Myocyte (in vitro differentiated cells): ENCODE data around the gene HEMGN. TPM values are rescaled to one million over a fixed set of nuclear protein-coding genes. Genes with fewer than 3 reads are reported as not detected.
"Not testable (repeated sequence)": the region's sequence is repeated elsewhere in the genome, so short reads cannot be mapped to it uniquely, and the experiment has no call there.

Experiments
- DNase-seq: peaks from one replicate; pipeline ENCODE4 v3.0.0-alpha.2; 2012; ENCODE audit warnings: low read depth
- total RNA-seq: library from RNA; depleted of rRNA; stranded (reverse); fragments of >200 nt; gene quantifications from 2 replicates; pipeline ENCODE4 v1.2.3, GENCODE V29; 2014

The HEMGN gene
- total RNA-seq, 1 donor from 2014 or later: 0.08 TPM

DNA sequence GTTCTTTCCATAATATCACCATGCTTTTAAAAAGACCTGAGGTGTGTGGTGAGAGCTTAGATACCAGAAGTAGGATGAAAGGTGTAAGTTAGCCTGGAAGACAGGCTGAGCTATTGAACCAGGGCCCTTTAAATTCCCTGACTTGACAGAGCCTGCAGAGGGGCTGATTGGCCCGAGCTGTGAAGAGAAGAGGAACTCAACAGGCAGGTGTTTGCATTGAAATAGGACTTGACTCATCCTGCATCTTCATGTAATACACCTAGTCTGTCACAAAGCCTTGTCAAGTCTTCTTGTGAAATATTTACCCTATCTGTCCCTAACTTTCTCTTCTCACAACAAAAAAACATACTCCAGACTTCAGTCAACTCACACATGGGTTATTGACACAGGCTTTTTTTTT is 28.5 kb upstream of the HEMGN start:
- DNase-seq: no peak

DNA sequence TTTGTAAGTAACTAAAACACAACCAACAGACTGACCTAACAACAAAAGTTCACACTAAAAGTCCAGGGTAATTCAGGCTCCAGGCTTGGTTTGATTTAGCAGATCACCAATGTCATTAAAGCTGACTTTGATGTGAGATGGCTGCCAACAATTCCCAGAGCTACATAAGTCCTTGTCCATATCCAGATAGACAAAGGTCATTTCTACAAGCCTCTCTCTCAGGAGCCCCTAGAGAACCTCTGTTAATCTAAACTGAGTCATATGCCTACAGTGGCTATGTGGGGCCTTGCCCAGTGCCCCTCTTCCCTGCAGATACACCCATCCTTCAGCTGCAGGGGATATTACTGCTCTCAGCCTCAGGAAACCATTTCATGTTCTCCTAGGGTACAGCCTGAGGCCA is 26.9 kb upstream of the HEMGN start:
- no peak for DNase-seq

DNA sequence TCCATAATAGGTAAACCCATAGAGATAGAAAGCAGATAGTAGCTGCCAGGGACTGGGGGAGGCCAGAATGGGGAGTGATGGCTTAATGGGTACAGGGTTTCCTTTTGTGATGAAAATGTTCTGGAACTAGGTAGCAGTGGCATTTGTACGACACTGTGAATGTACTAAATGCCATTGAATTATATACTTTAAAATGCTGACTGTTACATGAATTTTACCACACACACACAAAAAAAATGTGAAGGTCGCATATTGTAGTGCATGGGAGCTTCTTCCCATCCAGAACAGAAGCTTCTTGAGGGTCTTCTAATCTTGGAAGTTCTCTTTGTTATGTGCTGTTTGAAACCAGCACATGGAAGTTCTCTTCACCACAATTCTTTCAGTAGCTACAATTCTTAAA is 25.3 kb upstream of the HEMGN start:
- no peak for DNase-seq

DNA sequence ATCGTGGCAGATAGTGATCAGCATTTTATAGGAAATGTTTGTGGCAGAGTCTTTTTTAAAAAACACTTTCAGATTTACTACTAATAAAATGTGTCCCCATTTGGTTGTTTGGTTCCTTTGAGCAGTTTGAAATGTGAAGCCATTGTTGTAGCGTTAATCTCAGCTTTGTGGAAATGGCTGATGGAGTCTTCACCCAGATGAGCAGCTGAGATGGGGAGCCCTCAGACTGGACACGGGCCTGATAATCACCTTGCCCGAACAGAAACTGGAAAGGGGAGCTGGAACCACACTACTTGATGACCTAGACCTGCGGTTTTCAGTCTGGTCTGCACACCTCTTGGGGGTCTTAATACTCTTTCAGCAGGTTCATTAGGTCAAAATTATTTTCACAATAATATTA is 24.6 kb upstream of the HEMGN start:
- no peak for DNase-seq

DNA sequence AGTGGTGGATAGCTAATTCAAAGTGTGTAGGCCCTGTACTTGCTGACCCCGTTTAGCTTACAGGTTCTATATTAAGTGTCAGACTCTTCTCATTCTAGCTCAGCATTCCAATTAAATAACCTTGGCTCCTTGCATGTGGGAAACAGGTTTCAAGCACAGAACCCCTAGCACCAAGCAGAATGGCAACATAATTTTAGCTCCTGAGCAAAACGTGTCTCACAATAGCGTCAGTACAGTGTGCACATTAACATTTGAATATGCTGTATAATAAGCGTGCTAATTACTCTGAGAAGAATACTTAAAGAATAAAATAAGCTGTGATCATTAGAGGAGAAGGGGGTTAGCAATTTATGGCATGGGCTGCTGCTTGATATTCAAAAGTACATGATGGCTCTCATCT is 24.2 kb upstream of the HEMGN start:
- no peak for DNase-seq

DNA sequence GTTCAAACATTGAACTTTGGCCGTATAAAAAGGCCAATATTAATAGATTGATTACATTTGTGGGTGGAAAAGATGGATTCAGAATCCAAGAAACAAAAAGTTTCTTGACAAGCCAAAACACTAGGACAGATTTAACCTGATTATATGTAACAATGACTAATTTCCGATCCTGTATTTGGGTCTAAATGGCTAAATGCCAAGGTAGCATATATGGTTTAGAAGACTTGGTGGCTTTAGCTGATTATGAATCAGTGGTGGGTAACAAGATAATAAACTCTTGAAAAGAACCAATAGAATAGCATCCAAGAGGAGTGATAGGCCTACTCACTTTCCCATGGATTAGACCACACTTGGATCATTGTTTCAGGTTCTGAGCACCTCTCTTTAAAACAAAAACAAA is 23.4 kb upstream of the HEMGN start:
- no peak for DNase-seq

DNA sequence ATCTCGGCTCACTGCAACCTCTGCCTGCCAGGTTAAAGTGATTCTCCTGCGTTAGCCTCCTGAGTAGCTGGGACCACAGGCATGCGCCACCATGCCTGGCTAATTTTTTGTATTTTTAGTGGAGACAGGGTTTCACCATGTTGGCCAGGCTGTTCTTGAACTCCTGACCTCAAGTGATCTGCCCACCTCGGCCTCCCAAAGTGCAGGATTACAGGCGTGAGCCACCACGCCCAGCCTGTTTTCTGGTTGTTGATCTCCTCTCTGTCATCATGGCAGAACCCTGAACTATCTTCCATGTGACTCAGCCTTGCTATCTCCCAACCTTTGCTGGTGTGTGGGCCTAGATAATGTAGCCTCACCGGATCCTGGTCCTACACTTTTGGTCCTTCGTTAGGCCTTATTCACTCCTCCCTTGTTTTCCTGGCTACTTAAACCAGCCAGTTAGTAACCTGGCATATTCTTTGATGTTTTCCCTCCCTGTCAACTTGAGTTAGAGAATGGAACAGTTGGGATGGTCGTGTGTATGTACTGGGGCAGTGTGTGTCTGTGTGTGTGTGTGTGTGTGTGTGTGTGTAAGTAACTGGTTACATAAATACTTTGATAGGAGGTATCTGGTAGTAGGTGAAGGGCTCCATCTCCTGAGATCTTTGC is 22.8 kb upstream of the HEMGN start:
- DNase-seq: not testable (repeated sequence)

DNA sequence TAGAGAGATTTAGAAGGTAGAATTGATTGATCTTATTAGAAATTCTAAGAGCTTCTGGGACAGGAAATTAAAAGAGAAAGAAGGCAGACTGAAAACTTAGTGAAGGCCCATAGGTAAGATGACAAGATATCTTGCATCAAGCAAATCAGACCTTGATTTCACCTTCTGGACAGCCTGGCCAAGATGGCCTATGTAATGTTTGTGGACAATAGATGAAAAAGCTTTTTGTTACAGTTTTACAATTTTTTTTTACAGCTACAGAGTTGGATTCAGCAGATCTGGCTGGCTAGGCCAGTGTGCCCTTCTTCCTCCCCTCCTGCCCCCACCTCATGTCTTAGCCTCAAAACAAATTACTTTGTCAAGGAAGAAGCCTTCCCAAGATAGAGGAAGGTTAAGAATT is 21.6 kb upstream of the HEMGN start:
- no peak for DNase-seq

DNA sequence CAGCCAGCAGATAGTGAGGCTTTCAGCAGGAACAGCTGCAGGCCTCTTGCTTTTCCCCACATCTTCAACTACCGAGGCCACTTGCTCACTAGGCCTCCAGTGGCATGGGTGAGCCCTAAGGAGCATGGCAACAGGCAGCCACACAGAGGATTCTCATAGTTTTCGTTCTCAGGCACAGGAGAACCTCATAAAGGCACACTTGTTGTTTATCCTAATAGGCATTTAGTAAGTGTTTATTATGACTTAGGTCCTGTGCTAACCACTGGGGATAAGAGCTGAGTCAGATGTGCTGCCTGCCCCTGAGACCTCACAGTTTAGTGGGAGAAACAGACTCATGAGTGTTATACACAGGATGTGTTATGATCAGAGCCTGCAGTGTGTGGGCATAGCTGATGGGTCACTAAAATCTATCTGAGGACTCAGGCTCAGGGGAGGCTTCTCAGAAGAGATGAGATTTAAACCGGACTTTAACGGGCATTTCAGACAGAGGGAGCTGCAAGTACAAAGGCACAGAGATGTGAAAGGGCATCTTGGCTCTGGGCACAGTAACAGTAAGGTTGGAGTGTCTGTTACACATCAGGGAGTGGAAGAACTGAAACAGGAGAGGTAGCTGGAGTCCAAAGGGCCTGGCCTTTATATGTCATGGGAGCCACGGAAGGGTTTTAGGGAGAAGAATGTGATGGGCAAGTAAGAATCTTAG is 21.0 kb upstream of the HEMGN start:
- DNase-seq: peak; percentile 54

DNA sequence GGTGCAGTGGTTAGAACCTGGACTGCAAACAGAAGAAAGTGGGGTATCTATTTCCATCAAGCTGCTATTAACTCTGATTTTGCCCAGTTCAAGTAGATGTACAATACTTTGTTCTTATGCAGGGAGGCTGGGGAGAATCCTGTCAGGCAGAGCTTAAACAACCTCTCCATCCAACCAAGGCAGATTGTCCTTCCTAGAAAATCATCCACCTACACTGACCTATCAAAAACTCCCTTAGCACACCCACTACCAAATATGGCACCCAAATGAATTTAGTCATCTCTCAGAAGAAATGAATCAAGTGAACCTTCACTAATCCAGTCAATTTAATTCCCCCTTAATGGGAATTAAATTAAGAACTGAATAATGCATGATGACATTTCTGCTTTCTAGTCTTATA is 18.4 kb upstream of the HEMGN start:
- DNase-seq: no peak

DNA sequence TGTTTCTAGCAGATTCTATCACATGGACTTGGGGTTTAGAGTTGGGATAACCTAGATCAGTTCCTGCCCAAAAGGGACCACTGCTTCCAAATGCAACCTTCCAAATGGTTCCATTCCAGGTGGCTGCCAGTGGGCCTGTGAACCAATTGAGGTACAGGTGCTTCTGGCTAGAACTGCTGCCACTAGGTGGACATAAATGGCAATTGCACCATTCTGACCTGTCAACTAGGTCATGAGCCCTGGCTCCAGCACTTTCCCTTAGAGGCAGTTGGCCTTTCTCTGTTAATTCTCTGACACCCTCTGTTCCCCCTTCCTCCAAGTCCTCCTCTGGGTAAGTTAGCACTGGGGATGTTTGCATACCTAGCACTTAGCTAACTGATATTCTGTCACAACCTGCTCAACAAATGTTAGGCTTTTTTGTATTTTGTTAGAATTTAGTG is 16.6 kb upstream of the HEMGN start:
- peak; percentile 24 for DNase-seq

DNA sequence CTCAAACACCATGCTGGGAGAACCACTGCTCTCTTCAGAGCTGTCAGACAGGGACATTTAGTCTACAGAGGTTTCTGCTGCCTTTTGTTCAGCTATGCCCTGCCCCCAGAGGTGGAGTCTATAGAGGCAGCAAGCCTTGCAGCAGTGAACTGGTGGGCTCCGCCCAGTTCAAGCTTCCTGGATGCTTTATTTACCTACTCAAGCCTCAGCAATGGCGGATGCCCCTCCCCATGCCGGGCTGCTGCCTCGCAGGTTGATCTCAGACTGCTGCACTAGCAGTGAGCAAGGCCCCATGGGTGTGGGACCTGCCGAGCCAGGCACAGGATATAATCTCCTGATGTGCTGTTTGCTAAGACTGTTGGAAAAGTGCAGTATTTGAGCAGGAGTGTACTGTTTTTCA is 12.9 kb upstream of the HEMGN start:
- DNase-seq: not testable (repeated sequence)

DNA sequence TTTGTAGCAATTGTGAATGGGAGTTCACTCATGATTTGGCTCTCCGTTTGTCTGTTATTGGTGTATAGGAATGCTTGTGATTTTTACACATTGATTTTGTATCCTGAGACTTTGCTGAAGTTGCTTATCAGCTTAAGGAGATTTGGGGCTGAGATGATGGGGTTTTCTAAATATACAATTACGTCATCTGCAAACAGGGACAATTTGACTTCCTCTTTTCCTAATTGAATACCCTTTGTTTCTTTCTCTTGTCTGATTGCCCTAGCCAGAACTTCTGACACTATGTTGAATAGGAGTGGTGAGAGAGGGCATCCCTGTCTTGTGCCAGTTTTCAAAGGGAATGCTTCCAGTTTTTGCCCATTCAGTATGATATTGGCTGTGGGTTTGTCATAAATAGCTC is 9.1 kb upstream of the HEMGN start:
- not testable (repeated sequence) for DNase-seq

DNA sequence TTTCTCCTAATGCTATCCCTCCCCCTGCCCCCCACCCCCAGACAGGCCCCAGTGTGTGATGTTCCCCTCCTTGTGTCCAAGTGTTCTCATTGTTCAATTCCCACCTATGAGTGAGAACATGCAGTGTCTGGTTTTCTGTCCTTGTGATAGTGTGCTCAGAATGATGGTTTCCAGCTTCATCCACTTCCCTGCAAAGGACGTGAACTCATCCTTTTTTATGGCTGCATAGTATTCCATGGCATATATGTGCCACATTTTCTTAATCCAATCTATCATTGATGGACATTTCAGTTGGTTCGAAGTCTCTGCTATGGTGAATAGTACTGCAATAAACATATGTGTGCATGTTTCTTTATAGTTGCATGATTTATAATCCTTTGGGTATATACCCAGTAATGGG is 7.5 kb upstream of the HEMGN start:
- not testable (repeated sequence) for DNase-seq

DNA sequence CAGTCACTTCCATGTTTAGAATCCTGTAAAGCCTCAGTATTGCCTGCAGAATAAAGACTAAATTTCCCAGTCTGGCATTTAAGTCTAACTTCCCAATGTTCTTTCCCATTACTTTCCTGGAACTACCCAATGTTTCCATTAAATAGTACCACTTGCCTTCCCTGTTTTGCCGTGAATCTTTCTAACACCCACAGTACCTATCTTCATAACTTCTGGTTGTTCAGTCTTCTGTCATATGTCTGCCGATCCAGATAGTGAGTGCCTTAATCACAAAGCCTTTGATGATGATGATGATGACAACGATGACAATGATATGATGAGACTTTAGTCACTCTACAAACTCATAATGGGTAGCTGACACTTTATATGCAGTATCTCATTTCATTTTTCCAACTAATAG is 6.6 kb upstream of the HEMGN start:
- DNase-seq: no peak

DNA sequence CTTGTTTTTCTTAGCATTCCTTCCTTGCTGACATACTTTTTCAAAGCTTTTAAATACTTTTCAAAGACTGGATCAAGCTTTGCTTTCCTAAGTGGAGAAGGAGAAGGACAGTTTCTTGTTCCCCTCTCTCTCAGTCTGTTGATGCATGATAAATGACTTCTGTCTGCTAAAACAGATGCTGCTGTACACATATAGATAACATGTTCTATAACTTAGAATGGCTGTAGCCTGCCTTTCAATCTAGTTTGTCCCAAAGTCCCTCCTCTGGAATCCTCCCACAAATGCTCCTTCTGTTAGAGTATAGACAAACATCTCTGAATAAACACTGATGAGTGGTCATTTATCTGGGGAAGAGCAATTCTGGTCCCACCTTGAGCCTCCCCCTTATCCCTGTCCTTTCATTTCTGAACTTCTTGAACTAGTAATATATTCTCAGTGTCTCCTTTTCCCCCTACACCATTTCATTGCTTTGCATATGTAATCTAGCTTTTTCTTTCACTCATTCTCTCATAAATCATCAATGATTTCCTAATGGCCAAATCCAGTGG is 5.4 kb upstream of the HEMGN start:
- DNase-seq: no peak

DNA sequence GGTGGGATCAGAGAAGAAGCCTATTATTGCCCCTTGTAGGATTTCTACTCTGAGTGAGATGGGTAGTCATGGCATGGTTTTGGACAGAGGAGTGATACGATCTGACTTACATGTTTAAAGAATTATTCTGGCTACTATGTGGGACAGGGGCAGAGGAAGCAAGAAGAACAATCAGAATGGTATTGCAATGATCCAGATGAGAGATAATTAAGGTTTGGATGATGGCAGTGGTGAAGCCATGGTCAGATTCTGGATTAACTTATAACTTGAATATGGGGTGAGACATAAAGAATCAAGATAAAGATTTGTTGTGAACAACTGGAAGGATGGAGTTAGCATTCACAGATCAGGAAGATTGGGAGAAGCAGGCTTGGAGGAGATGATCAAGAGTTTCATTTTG is 3.4 kb upstream of the HEMGN start:
- DNase-seq: no peak

DNA sequence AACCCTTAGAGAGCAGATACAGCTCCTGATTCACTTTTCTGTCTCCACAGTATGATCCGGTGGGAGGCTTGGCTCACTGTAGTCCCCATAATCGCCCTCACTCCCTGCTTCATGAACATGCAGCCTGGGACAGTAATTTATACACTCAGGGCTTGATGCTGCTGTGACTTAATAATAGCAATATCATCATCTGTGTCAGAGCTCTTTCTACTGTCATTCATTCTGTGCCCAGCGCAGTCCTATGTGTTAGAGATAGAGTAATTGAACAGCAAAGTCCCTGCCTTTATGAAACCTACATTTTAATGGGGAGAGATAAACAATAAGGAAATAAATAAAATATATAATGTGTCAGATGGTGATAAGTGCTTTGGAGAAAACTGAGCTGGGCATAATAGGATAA is 2.8 kb upstream of the HEMGN start:
- no peak for DNase-seq

DNA sequence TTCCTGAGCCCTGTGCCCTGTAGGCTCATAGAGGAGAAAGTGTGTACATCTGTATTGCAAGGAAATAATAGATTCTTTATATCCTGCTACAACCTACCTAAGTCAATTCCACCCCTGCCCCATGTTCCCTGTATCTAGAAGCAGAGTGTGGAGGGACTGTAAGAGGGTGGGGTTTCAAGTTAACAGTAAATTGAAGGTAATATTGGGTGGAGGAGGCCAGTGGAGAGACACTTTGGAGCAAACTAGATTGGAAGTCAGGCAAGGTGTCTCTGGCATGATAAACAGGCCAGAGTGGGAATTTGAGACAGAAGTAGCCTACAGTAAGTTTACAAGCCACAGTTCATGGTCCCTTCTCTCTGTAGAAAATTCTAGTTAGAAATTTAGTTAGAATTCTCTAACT is 2.3 kb upstream of the HEMGN start:
- no peak for DNase-seq

DNA sequence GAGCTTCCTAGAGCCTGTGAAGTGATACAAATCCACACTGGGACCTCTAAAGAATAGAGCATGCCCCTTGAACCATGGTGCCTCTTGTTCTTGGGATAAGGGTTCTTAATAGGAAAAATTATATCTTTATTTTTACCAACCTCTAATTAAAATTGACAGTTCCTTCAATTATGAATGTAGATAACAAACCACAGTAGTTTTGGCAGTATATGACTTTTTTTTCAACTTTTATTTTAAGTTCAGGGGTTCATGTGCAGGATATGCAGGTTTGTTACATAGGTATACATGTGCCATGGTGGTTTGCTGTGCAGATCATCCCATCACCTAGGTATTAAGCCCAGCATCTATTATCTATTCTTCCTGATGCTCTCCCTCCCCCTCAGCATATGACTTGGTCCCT is 974 bp downstream of the HEMGN start:
- DNase-seq: no peak

DNA sequence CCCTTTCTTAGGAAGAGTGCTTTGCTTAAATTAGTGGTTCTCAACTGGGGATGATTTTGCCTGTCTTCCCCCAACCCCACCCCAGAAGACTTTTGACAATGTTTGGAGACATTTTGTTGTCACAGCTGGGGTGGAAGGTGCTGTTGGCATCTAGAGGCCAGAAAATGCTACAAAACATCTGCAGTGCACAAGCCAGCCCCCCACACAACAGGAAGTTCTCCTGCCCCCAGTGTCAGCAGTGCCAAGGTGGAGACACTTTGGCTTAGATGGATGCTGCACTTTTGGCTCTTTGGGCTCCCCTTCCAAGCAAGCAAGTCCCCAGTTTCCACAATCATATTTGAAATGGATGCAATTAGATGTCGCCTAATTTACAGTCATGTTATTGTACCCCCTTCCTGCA is 2.7 kb downstream of the HEMGN start:
- no peak for DNase-seq

DNA sequence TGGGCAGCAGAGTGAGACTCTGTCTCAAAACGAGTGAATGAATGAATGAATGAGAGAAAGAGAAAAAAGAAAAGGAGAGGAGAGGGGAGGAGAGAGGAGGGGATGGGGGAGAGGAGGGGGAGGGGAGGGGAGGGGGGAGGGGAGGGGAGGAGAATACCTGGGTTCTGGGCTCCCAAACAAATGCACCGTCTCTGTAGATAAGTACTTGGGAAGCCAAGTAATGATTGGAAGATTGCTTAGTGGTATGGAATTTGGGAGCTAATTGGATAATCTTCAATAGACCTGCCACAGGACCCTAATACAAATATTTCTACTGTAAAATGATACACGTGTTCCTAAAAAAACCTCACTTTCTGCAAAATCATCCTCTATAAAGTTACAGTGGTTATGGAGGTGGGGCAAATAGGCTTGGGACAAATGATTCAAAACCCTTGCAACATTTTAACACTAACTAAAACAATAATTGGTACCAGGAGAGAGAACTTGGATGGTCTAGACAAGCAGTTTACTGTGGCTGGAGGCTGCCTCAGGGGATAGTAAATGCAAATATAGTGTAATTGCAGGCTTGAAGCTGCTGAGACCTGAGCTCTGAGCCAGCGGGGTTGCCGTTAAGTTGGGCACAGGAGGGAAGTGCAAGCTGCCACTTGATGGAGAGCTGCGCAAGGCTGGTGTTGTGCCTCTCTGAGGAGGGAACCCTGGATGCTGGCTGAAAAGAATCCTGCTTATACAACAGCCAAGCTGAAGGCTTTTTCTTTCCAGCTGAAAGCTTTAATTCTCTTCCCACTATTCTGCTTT is 3.5 kb downstream of the HEMGN start:
- DNase-seq: no peak
